MM.1S (cell line): Measurements from ENCODE around the gene KCNIP3.

Experiments used
- EZH2 ChIP-seq: fragments of 300-600 bp; sonication (generic); optimal IDR thresholded peaks from 2 replicates; pipeline ENCODE3; 2017; ENCODE audit warnings: low read depth, mild to moderate bottlenecking, antibody characterized with exemption, low read length, mixed read lengths
- EZH2phosphoT487 ChIP-seq: fragments of 300-600 bp; sonication (generic); IDR thresholded peaks from 2 replicates; pipeline ENCODE4 v1.6.1; 2018; ENCODE audit warnings: antibody characterized with exemption, low read length
- TF ChIP-seq, protein P1 (sequence below): fragments of 300-600 bp; sonication (generic); IDR thresholded peaks from 2 replicates; pipeline ENCODE4 v1.5.1; 2016; ENCODE audit warnings: antibody characterized with exemption, low read length, mixed read lengths

DNA sequence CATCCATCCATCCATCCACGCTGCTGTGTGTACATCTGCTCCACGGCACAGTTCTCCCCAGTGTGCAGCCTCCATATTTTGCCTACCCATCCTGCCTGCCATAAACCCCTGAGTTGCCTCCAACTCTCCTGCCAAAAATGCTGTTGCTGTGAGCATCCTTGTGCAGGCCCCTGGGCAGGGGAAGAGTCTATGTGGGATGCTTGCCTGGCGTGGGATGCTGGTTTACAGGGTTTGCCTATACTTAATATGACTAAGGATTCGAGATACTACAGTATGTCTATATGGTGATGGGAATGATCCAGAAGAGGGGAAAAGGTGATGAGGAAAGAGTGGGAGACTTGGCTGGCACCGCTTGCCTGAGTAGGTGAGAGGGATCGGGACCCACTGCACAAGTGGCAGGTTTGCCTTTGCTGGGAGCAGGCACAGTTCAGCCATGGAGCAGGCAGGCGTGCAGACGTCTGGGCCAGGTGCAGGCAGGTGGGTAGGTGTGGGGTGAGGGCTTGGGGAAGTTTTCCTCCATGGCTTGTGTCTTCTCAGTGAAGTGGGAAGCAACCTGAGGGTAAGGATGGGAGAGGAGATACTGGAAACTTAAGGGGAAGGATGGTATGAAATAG lies 75.2 kb downstream of the KCNIP3 start:
- TF ChIP-seq, protein P1, sequence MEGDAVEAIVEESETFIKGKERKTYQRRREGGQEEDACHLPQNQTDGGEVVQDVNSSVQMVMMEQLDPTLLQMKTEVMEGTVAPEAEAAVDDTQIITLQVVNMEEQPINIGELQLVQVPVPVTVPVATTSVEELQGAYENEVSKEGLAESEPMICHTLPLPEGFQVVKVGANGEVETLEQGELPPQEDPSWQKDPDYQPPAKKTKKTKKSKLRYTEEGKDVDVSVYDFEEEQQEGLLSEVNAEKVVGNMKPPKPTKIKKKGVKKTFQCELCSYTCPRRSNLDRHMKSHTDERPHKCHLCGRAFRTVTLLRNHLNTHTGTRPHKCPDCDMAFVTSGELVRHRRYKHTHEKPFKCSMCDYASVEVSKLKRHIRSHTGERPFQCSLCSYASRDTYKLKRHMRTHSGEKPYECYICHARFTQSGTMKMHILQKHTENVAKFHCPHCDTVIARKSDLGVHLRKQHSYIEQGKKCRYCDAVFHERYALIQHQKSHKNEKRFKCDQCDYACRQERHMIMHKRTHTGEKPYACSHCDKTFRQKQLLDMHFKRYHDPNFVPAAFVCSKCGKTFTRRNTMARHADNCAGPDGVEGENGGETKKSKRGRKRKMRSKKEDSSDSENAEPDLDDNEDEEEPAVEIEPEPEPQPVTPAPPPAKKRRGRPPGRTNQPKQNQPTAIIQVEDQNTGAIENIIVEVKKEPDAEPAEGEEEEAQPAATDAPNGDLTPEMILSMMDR = no peak
- no peak for TF ChIP-seq EZH2
- TF ChIP-seq EZH2phosphoT487 = no peak
